ENCODE data around the gene SAMD9L.
"Not testable (repeated sequence)": the region's sequence is repeated elsewhere in the genome, so short reads cannot be mapped to it uniquely, and the experiment has no call there.

SAMD9L gene

DNA sequence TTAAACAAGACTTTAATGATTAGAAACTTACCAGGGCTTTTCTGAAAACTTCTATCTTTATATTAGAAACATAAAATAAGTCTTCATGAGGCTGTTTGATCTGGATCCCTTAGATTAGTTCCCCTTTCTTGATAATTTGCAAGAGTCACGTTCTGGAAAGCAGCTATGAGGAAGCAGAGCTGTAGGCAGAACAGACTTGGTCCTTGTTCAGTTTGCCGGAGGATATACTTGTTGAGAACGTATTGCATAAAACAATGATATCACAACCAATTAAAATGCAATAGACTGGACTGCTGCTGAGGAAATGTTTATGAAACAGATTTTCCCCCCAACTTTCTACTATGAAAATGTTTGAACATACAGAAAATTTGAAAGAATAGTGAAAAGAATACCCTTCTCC is 2.8 kb downstream of the SAMD9L start:
- peak; percentile 63 for DNase-seq

DNA sequence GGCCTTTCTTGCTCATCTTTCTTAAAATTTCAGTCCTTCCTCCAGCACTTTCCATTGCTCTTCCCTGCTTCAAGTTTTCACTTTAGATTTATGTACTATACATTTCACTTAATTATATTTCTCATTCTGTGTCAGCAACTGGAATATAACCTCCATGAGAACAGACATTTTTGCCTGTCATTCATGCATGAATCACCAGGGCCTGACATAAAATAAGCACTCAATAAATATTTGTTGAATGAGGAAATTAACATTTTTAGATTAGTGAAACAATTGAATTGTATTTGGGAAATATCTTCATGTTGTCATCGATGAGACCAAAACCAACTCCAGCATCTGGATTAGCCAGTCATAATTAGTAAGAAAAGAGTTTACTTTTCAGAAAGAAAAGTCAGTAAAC is 6.1 kb downstream of the SAMD9L start:
- DNase-seq, result no peak

DNA sequence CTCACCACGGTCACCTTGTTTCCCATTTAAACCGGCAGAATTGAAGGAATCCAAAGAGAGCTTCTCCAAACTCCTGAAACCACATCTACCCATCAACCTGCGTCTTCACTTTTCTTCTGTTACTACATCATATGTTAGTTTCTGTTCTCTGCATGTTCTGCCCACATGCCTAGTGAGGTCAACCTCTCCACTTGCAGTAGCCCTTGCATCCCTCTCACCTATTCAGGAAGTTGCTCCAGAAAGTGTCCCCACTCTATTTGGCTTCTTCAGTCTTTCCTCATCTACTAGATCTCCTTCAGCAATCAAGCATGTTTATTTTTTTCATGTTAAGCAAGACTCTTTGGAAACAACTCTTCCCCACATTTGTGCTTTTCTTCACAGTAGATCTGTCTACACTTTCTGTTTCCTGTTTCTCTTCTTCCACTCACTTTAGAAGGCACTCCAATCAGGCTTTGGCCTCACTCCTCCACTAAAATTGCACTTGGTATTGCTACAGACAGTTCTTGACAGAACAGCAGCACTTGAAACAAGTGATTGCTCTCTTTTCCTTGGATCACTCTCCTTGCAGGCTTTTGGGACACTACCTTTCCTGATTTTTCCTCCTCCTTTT is 7.5 kb downstream of the SAMD9L start:
- DNase-seq, result no peak

DNA sequence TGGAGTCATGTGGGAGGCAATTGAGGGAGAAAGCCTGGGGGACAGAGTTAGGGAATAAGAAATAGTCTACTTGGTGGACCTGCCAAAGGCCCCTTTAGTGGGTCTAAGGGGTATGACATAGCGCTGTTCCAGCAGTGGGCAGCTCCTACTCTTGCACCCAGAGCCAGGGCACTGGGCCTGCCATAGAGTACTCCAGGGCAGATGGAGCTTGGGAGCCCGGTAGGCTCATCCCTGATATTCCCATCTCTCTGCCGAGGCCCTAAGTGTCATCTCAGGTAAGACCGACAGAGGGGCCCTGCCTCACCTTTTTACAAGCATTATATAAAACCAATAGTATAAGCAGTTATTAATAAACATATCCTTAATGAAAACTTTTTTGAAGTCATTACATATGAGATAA is 9.6 kb downstream of the SAMD9L start:
- DNase-seq, result no peak

DNA sequence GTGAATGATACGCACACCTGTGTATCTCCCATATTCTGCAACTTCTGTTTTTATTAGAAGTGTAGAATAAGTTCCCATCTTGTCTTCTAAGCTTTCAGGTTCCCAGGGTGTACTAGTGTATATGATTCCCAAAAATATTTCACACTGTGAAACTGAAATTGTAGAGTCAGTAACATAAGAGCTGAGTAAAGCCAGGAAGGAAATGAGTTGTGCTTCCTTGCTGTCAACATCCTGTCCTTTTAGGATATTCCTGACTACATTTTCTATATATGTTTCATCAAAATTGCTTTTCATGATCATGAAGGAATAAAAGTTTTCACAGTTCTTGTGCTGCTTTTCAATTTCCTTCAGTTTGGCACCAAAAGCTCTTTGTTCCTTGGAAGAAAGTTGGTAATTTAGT is 15.2 kb downstream of the SAMD9L start:
- DNase-seq, result no peak

DNA sequence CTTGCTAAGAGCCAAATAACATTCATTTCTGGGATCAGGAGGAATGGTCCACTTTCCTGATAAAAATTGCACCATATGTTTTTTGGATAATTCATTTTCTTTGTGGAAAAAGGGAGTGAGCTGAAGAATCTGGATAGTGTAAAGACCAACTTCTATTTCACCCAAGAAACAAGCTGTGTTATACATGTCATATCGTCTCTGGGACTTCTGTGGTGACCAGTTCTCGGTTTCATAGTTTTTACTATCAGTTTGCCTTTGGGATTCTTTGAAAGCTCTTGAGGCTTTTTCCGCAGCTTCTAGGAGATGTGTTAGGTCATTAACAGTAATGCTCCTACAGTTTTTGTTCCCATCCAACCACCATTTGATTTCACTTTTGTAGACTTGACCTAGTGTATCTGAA is 16.0 kb downstream of the SAMD9L start:
- no peak for DNase-seq

DNA sequence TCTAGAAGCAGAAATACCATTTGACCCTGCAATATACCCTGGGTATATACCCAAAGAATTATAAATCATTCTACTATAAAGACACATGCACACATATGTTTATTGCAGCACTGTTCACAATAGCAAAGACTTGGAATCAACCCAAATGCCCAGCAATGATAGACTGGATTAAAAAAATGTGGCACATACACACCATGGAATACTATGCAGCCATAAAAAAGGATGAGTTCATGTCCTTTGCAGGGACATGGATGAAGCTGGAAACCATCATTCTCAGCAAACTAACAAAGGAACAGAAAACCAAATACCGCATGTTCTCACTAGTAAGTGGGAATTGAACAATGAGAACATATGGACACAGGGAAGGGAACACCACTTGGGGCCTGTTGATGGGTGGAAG is 21.2 kb downstream of the SAMD9L start:
- not testable (repeated sequence) for DNase-seq

DNA sequence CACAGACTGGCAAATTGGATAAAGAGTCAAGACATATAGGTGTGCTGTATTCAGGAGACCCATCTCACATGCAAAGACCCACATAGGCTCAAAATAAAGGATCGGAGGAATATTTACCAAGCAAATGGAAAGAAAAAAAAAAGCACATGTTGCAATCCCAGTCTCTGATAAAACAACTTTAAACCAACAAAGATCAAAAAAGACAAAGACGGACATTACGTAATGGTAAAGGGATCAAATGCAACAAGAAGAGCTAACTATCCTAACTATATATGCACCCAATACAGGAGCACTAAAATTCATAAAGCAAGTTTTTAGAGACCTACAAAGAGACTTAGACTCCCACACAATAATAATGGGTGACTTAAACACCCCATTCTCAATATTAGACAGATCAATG is 24.7 kb downstream of the SAMD9L start:
- DNase-seq, result not testable (repeated sequence)

DNA sequence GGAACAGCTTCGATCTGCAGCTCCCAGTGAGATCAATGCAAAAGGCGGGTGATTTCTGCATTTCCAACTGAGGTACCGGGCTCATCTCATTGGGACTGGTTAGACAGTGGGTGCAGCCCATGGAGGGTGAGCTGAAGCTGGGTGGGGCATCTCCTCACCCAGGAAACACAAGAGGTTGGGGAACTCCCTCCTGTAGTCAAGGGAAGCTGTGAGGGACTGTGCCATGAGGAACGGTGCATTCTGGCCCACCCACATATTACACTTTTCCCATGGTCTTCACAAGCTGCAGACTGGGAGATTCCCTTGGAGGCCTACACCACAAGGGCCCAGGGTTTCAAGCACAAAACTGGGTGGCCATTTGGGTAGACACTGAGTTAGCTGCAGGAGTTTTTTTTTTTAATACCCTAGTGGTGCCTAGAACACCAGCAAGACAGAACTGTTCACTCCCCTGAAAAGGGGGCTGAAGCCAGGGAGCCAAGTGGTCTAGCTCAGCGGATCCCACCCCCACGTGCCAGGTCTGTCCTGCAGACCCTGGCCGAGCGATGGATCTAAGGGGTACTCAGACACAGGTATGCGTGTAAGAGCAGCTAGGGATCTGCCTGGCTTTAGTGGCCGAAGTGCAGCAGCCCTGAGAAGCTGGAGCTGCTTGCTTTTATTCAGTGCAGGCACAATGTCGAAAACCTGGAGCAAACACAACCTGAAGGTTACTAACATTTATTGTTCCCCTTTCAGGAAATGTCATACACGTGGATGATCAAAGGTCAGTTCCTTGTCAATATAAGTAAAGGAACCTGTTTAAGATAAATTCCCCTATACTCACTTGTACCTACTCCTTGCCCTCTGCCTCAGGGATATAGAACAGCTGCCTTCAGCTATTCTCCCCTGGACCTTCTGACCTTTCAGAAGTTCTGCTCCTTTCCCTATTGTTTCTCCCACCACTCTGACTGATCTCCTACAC is 27.3 kb downstream of the SAMD9L start:
- no peak for DNase-seq

DNA sequence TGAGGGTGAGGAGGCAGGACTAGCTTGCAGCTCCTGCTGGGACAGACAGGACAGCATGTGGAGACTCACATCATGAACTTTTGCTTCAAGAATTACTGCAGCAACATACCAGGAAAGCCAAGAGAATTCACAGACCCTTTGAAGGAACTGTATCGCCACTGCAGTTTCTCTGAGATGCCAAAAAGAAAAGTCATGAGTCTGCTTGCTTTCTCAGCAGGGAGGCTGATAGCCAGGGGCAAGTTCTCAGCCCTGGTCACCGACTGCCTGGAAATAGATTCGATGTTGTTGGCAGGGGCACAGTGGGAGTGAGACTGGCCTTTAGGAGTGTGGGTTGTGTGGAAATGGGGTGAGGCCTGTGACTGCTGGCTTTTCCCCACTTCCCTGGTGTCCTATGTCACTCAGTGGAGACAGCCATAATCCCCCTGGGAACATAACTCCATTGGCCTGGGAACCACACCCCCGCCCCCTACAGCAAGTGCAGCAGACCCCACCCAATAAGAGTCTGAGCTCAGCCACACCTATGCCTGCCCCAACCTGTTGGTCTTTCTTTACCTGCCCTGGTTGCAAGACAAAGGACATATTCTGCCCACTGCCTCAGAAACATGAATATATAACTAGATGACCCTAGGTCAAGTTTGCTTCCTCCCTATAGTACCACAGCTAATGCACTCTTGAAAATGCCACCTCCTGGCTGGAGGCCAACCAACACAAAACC is 28.8 kb downstream of the SAMD9L start:
- DNase-seq, result no peak

DNA sequence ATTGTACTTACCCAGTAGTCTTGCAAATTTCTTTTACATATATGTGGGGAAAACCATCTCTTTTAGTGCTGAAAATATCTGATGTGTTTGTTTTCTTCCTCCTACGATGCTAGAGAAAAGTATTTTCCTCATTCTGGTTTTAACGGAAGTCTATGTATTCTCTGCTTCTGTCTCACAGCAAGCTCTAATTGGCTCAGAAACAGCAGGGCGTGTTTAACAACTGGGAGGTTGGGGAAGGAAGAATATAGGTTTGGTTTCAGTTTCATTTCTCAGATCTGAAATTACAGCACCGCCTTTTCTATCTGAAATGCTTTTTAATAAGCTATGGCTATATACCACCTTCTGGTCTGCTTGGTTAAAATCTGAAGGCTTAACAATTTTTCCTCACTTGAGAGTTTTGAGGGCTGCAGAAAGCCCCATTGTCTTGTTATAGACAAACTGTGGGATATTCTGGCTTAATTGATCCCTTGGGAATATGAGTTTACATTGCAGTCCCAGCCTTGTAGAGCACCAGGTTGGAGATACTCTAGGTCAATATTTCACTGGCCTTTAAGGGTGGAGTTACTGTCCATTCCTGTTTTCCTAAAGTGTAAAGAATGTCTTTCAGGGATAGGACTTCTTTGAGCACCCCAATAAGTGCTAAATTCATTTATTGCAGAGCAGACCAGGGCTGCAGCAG is 30.2 kb downstream of the SAMD9L start, which contains the start of gene SAMD9:
Gene SAMD9, minus strand, starts transcription at position 128 of the 679 bp plus-strand sequence. CDS start 11,882 bp downstream, outside the sequence.
- peak; percentile 96 for DNase-seq

DNA sequence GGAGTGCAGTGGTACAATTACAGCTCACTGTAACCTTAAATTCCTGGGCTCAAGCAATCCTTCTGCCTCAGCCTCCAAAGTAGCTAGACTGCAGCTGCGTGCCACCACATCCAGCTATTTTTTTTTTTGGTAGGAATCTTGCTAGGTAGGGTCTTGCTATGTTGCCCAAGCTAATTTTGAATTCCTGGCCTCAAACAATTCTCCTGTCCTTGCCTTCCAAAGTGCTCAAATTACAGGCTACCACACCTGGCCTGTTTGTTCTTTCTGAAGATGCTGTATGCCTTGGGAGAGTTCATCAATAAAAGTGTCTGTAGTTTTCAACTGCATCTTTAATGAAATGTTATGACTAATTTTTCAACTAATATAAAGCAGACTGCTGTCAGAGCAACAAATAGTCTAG is 30.9 kb downstream of the SAMD9L start:
- no peak for DNase-seq

DNA sequence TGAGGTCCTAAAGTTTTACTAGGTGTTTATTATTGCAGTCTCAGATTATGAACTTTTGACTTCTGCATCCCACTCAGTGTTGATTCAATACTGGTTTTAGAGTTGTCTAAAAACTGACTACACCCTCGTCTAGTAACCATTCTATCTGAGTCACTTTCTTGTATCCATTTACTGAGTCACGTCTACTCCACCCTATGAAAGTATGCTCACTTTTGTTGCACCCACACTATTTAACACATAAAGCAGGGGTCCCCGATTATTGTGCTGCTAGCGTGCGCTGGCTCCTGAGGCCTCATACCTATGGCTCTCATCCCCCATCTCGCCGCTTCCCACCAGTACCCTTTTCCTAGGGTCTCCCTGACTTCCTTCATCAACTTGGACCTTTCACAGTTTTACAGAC is 32.4 kb downstream of the SAMD9L start:
- DNase-seq, result peak; percentile 16

DNA sequence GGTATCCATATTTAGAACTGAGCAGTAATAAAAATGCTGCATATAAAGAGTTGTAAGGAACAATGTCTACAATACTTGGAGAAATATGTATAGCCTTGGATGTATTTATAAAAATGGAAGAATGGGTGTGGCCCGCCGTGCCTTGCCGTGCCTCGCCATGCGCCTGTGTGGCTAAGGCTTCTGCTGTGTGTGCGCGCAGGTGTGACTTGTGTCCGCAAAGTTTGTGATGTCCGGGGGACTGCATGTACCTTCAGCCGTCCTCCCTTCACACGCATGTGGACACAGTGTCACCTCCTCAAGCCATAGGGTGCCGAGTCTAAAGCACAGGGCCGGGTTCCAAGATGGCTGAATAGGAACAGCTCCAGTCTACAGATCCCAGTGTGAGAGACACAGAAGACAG is 40.2 kb downstream of the SAMD9L start:
- no peak for DNase-seq

DNA sequence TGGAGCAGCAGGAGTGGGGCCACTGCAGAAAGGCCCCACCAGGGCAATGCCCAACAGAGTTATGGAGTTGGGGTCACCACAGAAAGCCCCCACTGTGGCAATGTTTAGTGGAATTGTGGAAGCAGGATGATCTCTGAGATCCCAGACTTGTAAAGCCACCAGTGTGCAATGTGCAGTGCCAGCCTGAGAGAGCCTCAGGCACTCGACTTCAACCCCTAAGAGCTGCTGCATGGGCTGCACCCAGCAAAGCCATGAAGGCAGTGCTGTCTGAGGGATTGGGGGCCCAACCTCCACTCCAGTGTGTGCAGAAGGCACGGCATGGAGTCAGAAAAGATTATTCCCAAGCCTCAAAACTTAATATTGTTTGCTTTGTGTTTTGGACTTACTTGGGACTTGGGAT is 50.8 kb downstream of the SAMD9L start:
- DNase-seq, result no peak

DNA sequence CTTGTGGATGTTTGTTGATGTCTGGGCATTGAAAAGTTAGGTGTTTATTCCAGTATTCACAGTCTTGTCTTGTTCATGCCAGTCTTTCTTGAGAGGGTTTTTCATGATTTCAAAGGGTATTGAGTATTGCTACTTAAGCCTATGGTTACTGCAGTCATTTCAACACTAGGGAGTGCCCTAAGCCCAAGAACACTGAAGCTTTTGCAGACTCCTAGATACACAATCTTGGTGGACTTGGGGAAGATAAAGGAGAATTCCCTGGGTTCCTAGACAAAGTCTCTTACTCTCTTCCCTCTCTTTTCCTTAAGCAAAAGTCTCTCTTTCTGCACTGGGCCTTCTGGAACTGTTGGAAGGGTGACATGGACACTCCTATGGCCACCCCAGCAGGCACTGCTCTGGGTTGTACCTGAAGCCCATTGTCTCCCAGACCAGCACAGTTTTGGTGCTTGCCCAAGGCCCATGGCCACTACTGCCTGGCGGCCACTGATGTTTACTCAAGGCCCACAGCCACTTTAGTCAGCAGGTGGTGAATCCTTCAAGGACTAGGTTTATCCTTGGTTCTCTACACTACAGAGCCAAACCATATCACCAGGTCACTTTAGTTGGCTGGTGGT is 55.3 kb downstream of the SAMD9L start:
- DNase-seq, result peak; percentile 65

All from hematopoietic multipotent progenitor cell treated with erythropoietin and hydrocortisone succinate and interleukin-3 and kit ligand, for 6 days (in vitro differentiated cells).